H1 (cell line): ENCODE data around the gene MYPN. TPM values are rescaled to one million over a fixed set of nuclear protein-coding genes. Genes with fewer than 3 reads are reported as not detected.

Experiments
- BCL11A ChIP-seq, 2 experiments: IDR thresholded peaks; one replicate each; pipeline ENCODE4 v1.6.1; 2011; ENCODE audit warnings: low read depth in 2 of 2, low read length in 2 of 2, mild to moderate bottlenecking in 2 of 2
- CBX5 ChIP-seq: fragments of 300-800, 300-1000 bp; sonication (generic); IDR thresholded peaks from 2 replicates; pipeline ENCODE4 v1.7.1; 2016; ENCODE audit warnings: antibody characterized with exemption, low read length, low read depth
- CHD2 ChIP-seq: IDR thresholded peaks from 2 replicates; pipeline ENCODE4 v1.6.1; 2012; ENCODE audit warnings: low read length, improper control_type of control experiment
- CTBP2 ChIP-seq: IDR thresholded peaks from 2 replicates; pipeline ENCODE4 v1.7.0; 2011; ENCODE audit warnings: borderline replicate concordance, mild to moderate bottlenecking, moderate library complexity, mixed read lengths, low read length; ENCODE audit not compliant: insufficient read depth, insufficient read length
- EGR1 ChIP-seq: IDR thresholded peaks from 2 replicates; pipeline ENCODE4 v1.6.1; 2011; ENCODE audit warnings: low read depth, low read length, borderline replicate concordance
- EZH2 ChIP-seq: fragments of 200-600 bp; sonication (generic); IDR thresholded peaks from 2 replicates; pipeline ENCODE4 v1.7.1; 2012; ENCODE audit warnings: low read depth, mild to moderate bottlenecking, moderate library complexity, low read length, inconsistent platforms; ENCODE audit not compliant: severe bottlenecking
- FOSL1 ChIP-seq: IDR thresholded peaks from 2 replicates; pipeline ENCODE4 v1.6.1; 2011; ENCODE audit warnings: mild to moderate bottlenecking, low read depth, low read length, moderate library complexity; ENCODE audit not compliant: insufficient read depth
- GABPA ChIP-seq: IDR thresholded peaks from 2 replicates; pipeline ENCODE4 v1.6.1; 2011; ENCODE audit warnings: mild to moderate bottlenecking, low read length, moderate library complexity, borderline replicate concordance; ENCODE audit not compliant: insufficient read depth
- HDAC6 ChIP-seq: IDR thresholded peaks from one replicate; pipeline ENCODE4 v1.7.1; 2012; ENCODE audit warnings: low read depth, mild to moderate bottlenecking, inconsistent platforms, low read length, moderate library complexity
- JUN ChIP-seq: IDR thresholded peaks from 2 replicates; pipeline ENCODE4 v1.6.1; 2011; ENCODE audit warnings: low read depth, mild to moderate bottlenecking, improper control_type of control experiment, low read length
- KDM4A ChIP-seq: IDR thresholded peaks from one replicate; pipeline ENCODE4 v1.7.1; 2012; ENCODE audit warnings: low read depth, mild to moderate bottlenecking, moderate library complexity, low read length, inconsistent platforms; ENCODE audit not compliant: severe bottlenecking
- KDM5A ChIP-seq: fragments of 200-600 bp; IDR thresholded peaks from 2 replicates; pipeline ENCODE4 v1.7.1; 2012; ENCODE audit warnings: mild to moderate bottlenecking, low read length, inconsistent platforms, mixed read lengths
- NRF1 ChIP-seq: IDR thresholded peaks from 2 replicates; pipeline ENCODE4 v1.6.1; 2011; ENCODE audit warnings: mild to moderate bottlenecking, low read depth, low read length, improper control_type of control experiment
- PHF8 ChIP-seq: fragments of 200-600 bp; sonication (generic); conservative IDR thresholded peaks from 2 replicates; pipeline ENCODE4 v1.7.1; 2012; ENCODE audit warnings: low read depth, mild to moderate bottlenecking, inconsistent platforms, low read length, moderate library complexity
- POLR2AphosphoS5 ChIP-seq: IDR thresholded peaks from 2 replicates; pipeline ENCODE4 v1.6.1; 2011; ENCODE audit warnings: low read depth, low read length
- POU5F1 ChIP-seq: IDR thresholded peaks from 2 replicates; pipeline ENCODE4 v1.6.1; 2011; ENCODE audit warnings: low read depth, mild to moderate bottlenecking, low read length, moderate library complexity
- RFX5 ChIP-seq: IDR thresholded peaks from 2 replicates; pipeline ENCODE4 v1.6.1; 2011; ENCODE audit warnings: low read depth, low read length, improper control_type of control experiment, borderline replicate concordance
- SAP30 ChIP-seq: fragments of 300-600 bp; sonication (generic); IDR thresholded peaks from 2 replicates; pipeline ENCODE4 v1.7.1; 2012; ENCODE audit warnings: low read length, moderate library complexity, mild to moderate bottlenecking, inconsistent platforms; ENCODE audit not compliant: insufficient read depth, insufficient replicate concordance
- SIN3A ChIP-seq, 2 experiments: IDR thresholded peaks in 1 of 2; conservative IDR thresholded peaks in 1 of 2; 2 replicates each; pipeline ENCODE4 v1.6.1; 2011 to 2012; ENCODE audit warnings: low read length in 2 of 2, improper control_type of control experiment in 1 of 2, low read depth in 1 of 2, mild to moderate bottlenecking in 1 of 2
- SIX5 ChIP-seq: IDR thresholded peaks from 2 replicates; pipeline ENCODE4 v1.6.1; 2011; ENCODE audit warnings: mild to moderate bottlenecking, low read depth, low read length
- SP2 ChIP-seq: IDR thresholded peaks from 2 replicates; pipeline ENCODE4 v1.6.1; 2012; ENCODE audit warnings: mild to moderate bottlenecking, low read length, inconsistent platforms
- SP4 ChIP-seq: IDR thresholded peaks from 2 replicates; pipeline ENCODE4 v1.6.1; 2012; ENCODE audit warnings: low read length, inconsistent platforms
- TBP ChIP-seq: IDR thresholded peaks from 2 replicates; pipeline ENCODE4 v1.6.1; 2011; ENCODE audit warnings: low read depth, low read length, improper control_type of control experiment
- TEAD4 ChIP-seq: IDR thresholded peaks from 2 replicates; pipeline ENCODE4 v1.6.1; 2012; ENCODE audit warnings: low read depth, low read length, inconsistent platforms, mixed read lengths
- ZNF274 ChIP-seq: IDR thresholded peaks from 2 replicates; pipeline ENCODE4 v1.7.0; 2012; ENCODE audit warnings: low read length, borderline replicate concordance; ENCODE audit errors: extremely low read depth
- polyA plus RNA-seq, 7 experiments: library from polyadenylated mRNA; depleted of rRNA in 3 of 7; stranded (reverse) in 5 of 7; unstranded in 2 of 7; fragments of >200 nt in 5 of 7; fragments of 200-250 nt in 2 of 7; gene quantifications; 1 replicate in 5 of 7; 2 replicates in 1 of 7; 4 replicates in 1 of 7; pipeline versions ENCODE4 v1.2.1 to v1.2.3, GENCODE V29; 2011 to 2013; ENCODE audit warnings: missing spikeins in 2 of 7, mixed read lengths in 2 of 7
- total RNA-seq: library from RNA; stranded (reverse); fragmentation: NEBNext Ultra II Directional; extraction: Animal tissue kit (Norgen Biotek cat#: 25700); gene quantifications from 2 replicates; pipeline ENCODE4 v1.2.1, GENCODE V29; 2021

Gene MYPN
- total and polyA plus RNA-seq, 2 of the 8 experiments (the other 6 are each of a cell fraction or from before 2014, with no cell fraction given), result not detected

- TF ChIP-seq GABPA, result no peak
- peak; percentile 67 for TF ChIP-seq POLR2AphosphoS5
- no peak for TF ChIP-seq EZH2
- no peak for TF ChIP-seq SP2
- TF ChIP-seq ZNF274, result no peak
- TF ChIP-seq JUN, result no peak
- TF ChIP-seq KDM5A, result no peak
- no peak for TF ChIP-seq HDAC6
- peak; percentile 70 for TF ChIP-seq NRF1
- TF ChIP-seq POU5F1, result no peak
- TF ChIP-seq SIN3A (conservative IDR thresholded peaks at IDR 0.05 in 1 of 2, IDR thresholded peaks at IDR 0.05 in 1 of 2; ENCODE audit: low read depth in 1 of 2, low read length in 2 of 2), result peak; percentile 55 to 75; a peak in 3 of 4 replicates
- TF ChIP-seq KDM4A, result peak; percentile 64
- peak; percentile 52 for TF ChIP-seq TBP
- TF ChIP-seq PHF8, result peak; percentile 56
- TF ChIP-seq RFX5, result no peak
- no peak for TF ChIP-seq FOSL1
- no peak for TF ChIP-seq SIX5
- TF ChIP-seq CBX5, result no peak
- TF ChIP-seq TEAD4, result no peak; the same call in 1 of the 2 replicates
- TF ChIP-seq SAP30, result peak; percentile 27
- TF ChIP-seq BCL11A (IDR thresholded peaks at IDR 0.05; ENCODE audit: low read depth in 2 of 2, low read length in 2 of 2), result no peak
- no peak for TF ChIP-seq CTBP2
- peak; percentile 76 for TF ChIP-seq EGR1
- TF ChIP-seq SP4, result peak; percentile 22; the same call in 1 of the 2 replicates
- TF ChIP-seq CHD2, result 0 out of 2 replicates have a peak, but pooled peaks have one; percentile 13
Observed at GRCh38 chr10:68074775-68075549, 34.3 kb upstream of the MYPN start, which contains the start of gene HERC4 (continued).
